Ishikawa (cell line): ENCODE measurements around the gene EXOC3L4.

ENCODE experiments used
- CEBPB ChIP-seq: IDR thresholded peaks from 2 replicates; pipeline ENCODE4 v1.6.1; 2012
- CREB1 ChIP-seq: IDR thresholded peaks from 2 replicates; pipeline ENCODE4 v1.6.1; 2012; ENCODE audit warnings: low read depth
- EGR1 ChIP-seq: IDR thresholded peaks from 2 replicates; pipeline ENCODE4 v1.6.1; 2012
- EP300 ChIP-seq: IDR thresholded peaks from 2 replicates; pipeline ENCODE4 v1.6.1; 2012; ENCODE audit warnings: borderline replicate concordance
- FOXM1 ChIP-seq: IDR thresholded peaks from 2 replicates; pipeline ENCODE4 v1.6.1; 2012; ENCODE audit warnings: low read depth, borderline replicate concordance
- MAX ChIP-seq: IDR thresholded peaks from 2 replicates; pipeline ENCODE4 v1.6.1; 2012
- NFIC ChIP-seq: IDR thresholded peaks from 2 replicates; pipeline ENCODE4 v1.6.1; 2012
- RAD21 ChIP-seq: IDR thresholded peaks from 2 replicates; pipeline ENCODE4 v1.6.1; 2012; ENCODE audit warnings: low read depth
- REST ChIP-seq: IDR thresholded peaks from 2 replicates; pipeline ENCODE4 v1.6.1; 2012; ENCODE audit warnings: low read depth, mild to moderate bottlenecking
- TAF1 ChIP-seq: IDR thresholded peaks from 2 replicates; pipeline ENCODE4 v1.6.1; 2012; ENCODE audit warnings: low read depth, mild to moderate bottlenecking
- TCF12 ChIP-seq: IDR thresholded peaks from 2 replicates; pipeline ENCODE4 v1.6.1; 2012; ENCODE audit warnings: low read depth
- TEAD4 ChIP-seq: IDR thresholded peaks from 2 replicates; pipeline ENCODE4 v1.6.1; 2012
- USF1 ChIP-seq: IDR thresholded peaks from 2 replicates; pipeline ENCODE4 v1.6.1; 2012
- YY1 ChIP-seq: IDR thresholded peaks from 2 replicates; pipeline ENCODE4 v1.6.1; 2012; ENCODE audit warnings: low read depth
- ZBTB7A ChIP-seq: IDR thresholded peaks from 2 replicates; pipeline ENCODE4 v1.6.1; 2012; ENCODE audit warnings: low read depth

EXOC3L4 gene

GRCh38 chr14:103061482-103061976 is 33.0 kb upstream of the EXOC3L4 start:
- TF ChIP-seq EGR1 (no peak), FOXM1 (no peak), USF1 (no peak), EP300 (no peak), YY1 (no peak), MAX (no peak), TCF12 (no peak), TEAD4 (no peak)

GRCh38 chr14:103064436-103064835 is 30.1 kb upstream of the EXOC3L4 start:
- TF ChIP-seq EGR1 (no peak), TEAD4 (no peak), NFIC (no peak), REST (no peak), MAX (no peak), TAF1 (no peak), FOXM1 (no peak), EP300 (no peak), ZBTB7A (no peak), RAD21 (no peak), TCF12 (no peak), YY1 (no peak)

DNA sequence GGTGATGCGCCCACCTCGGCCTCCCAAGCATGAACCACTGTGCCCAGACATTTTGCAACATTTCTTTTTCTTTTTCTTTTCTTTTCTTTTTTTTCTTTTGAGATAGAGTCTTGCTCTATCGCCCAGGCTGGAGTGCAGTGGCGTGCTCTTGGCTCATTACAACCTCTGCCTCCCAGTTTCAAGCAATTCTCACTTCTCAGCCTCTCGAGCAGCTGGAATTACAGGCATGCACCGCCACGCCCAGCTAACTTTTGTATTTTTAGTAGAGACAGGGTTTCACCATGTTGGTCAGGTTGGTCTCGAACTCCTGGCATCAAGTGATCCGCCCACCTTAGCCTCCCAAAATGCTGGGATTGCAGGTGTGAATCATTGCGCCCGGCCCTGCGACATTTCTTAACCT is 29.5 kb upstream of the EXOC3L4 start:
- TF ChIP-seq TCF12 (peak; percentile 87), ZBTB7A (no peak), EGR1 (no peak; the same call in 1 of the 2 replicates), TEAD4 (peak; percentile 93), MAX (no peak), REST (no peak), YY1 (no peak), TAF1 (no peak), NFIC (peak; percentile 46; the same call in 1 of the 2 replicates), RAD21 (no peak; the same call in 1 of the 2 replicates), CEBPB (no peak), FOXM1 (peak; percentile 52; the same call in 1 of the 2 replicates), CREB1 (no peak), USF1 (no peak), EP300 (peak; percentile 90)

GRCh38 chr14:103065861-103066260 is 28.7 kb upstream of the EXOC3L4 start:
- peak; percentile 89 for TF ChIP-seq NFIC
- no peak for TF ChIP-seq EGR1
- TF ChIP-seq TCF12 = peak; percentile 69
- no peak for TF ChIP-seq FOXM1
- no peak for TF ChIP-seq CEBPB
- TF ChIP-seq CREB1 = no peak
- no peak for TF ChIP-seq RAD21
- TF ChIP-seq TEAD4 = peak; percentile 54
- TF ChIP-seq YY1 = no peak; the same call in 1 of the 2 replicates
- no peak for TF ChIP-seq TAF1
- peak; percentile 57 for TF ChIP-seq MAX
- no peak for TF ChIP-seq REST
- TF ChIP-seq USF1 = 0 out of 2 replicates have a peak, but pooled peaks have one; percentile 22
- TF ChIP-seq ZBTB7A = no peak
- peak; percentile 71 for TF ChIP-seq EP300
